ENCODE measurements around the gene METRNL.

DNA sequence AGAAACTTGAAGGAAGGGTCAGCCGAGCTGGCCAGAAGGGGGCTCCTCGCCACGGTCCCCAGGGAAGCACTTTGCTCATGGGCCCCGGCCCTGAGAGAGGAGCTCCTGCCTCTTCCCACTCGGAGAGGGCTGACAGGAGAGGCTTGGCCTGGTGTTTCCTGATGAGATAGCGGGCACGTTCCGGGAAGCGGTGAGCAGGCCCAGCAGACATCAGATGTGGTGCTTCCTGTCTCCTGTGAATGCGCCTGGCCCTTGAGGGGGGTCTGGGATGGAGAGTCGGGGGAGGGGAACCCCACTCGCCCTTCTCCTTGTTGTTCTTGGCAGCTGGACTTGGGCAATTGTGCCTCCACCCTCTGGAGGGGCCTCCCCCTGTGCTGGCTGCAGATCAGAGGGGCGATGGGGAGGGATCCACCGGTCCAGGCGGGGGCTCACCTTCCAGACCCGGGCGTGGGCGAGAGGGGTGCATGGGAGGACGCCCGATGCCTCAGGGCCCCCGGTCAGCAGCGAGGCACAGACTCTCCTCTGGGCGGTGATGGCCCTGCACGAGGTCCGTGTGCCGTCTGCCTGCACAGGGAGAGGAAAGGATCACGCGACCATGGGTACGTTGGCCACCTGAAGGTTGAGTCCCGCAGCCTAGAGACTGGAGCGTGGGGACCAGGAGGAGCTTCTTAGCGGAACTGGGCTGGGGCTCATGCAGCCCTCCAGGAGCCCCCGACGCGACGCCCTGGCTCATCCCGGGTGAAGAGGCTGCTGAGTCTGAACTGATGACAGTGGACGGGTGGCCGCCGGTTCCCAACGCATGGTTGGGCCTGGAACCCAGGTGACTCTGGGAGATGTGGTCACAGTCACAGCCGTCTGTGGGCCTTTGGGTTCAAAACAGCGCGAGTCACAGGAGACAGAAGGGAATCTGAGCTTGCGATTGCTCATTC, 25.4 kb downstream of the METRNL start:
- TF ChIP-seq POLR2A (IDR thresholded peaks at IDR 0.05) = no peak
- TF ChIP-seq, protein P1, sequence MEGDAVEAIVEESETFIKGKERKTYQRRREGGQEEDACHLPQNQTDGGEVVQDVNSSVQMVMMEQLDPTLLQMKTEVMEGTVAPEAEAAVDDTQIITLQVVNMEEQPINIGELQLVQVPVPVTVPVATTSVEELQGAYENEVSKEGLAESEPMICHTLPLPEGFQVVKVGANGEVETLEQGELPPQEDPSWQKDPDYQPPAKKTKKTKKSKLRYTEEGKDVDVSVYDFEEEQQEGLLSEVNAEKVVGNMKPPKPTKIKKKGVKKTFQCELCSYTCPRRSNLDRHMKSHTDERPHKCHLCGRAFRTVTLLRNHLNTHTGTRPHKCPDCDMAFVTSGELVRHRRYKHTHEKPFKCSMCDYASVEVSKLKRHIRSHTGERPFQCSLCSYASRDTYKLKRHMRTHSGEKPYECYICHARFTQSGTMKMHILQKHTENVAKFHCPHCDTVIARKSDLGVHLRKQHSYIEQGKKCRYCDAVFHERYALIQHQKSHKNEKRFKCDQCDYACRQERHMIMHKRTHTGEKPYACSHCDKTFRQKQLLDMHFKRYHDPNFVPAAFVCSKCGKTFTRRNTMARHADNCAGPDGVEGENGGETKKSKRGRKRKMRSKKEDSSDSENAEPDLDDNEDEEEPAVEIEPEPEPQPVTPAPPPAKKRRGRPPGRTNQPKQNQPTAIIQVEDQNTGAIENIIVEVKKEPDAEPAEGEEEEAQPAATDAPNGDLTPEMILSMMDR (IDR thresholded peaks at IDR 0.05) = no peak

Measured in esophagus squamous epithelium (tissue), 4 donors.